HG02840 (cell line): ENCODE data around the gene DNM3.

Source experiments
- ATAC-seq: cut with Tn5 transposase; IDR thresholded peaks from one replicate; pipeline ENCODE4 v1.9.1; 2021; ENCODE audit warnings: mild to moderate bottlenecking, moderate library complexity, moderate number of reproducible peaks; ENCODE audit not compliant: unreplicated experiment, low FRiP score

The DNM3 gene

GRCh38 chr1:172083191-172083590 is 241.9 kb downstream of the DNM3 start:
- no peak for ATAC-seq

GRCh38 chr1:172084876-172085275 is 243.6 kb downstream of the DNM3 start:
- ATAC-seq: no peak

- ATAC-seq: no peak
These were observed 244.0 kb downstream of the DNM3 start for GRCh38 chr1:172085317-172085716.

GRCh38 chr1:172086137-172086536 is 244.8 kb downstream of the DNM3 start:
- ATAC-seq: no peak

GRCh38 chr1:172088256-172088655 is 247.0 kb downstream of the DNM3 start:
- no peak for ATAC-seq

- ATAC-seq: no peak
These were observed 248.6 kb downstream of the DNM3 start for GRCh38 chr1:172089768-172090510.

GRCh38 chr1:172090511-172090817 is 249.2 kb downstream of the DNM3 start:
- no peak for ATAC-seq

- no peak for ATAC-seq
These were observed 254.5 kb downstream of the DNM3 start for GRCh38 chr1:172095846-172096245.

- ATAC-seq: no peak
These were observed 263.9 kb downstream of the DNM3 start for GRCh38 chr1:172105230-172105629.

- no peak for ATAC-seq
These were observed 266.1 kb downstream of the DNM3 start for GRCh38 chr1:172107316-172107975.

GRCh38 chr1:172108161-172108893 is 267.0 kb downstream of the DNM3 start:
- no peak for ATAC-seq

- no peak for ATAC-seq
These were observed 268.1 kb downstream of the DNM3 start for GRCh38 chr1:172109359-172109758.

- ATAC-seq: no peak
These were observed 271.3 kb downstream of the DNM3 start for GRCh38 chr1:172112576-172112975.

GRCh38 chr1:172117800-172118199 is 276.5 kb downstream of the DNM3 start:
- ATAC-seq: no peak

GRCh38 chr1:172118618-172119017 is 277.3 kb downstream of the DNM3 start:
- no peak for ATAC-seq

GRCh38 chr1:172119184-172119583 is 277.9 kb downstream of the DNM3 start:
- ATAC-seq: no peak

- no peak for ATAC-seq
These were observed 279.1 kb downstream of the DNM3 start for GRCh38 chr1:172120381-172120780.

- no peak for ATAC-seq
These were observed 279.9 kb downstream of the DNM3 start for GRCh38 chr1:172121081-172121717.

- ATAC-seq: no peak
These were observed 281.1 kb downstream of the DNM3 start for GRCh38 chr1:172122381-172122780.

GRCh38 chr1:172125250-172125649 is 284.0 kb downstream of the DNM3 start:
- no peak for ATAC-seq

GRCh38 chr1:172125812-172126430 is 284.6 kb downstream of the DNM3 start:
- ATAC-seq: no peak
